Activated CD4-positive, alpha-beta T cell treated with anti-CD3 and anti-CD28 coated beads, Interleukin-2, amount 50 U/mL, for 16 hours (primary cell): ENCODE results near the gene FBXL16.

Source experiments
- DNase-seq: peaks from one replicate; pipeline ENCODE4 v3.0.0-alpha.2; 2020

FBXL16 gene

DNA sequence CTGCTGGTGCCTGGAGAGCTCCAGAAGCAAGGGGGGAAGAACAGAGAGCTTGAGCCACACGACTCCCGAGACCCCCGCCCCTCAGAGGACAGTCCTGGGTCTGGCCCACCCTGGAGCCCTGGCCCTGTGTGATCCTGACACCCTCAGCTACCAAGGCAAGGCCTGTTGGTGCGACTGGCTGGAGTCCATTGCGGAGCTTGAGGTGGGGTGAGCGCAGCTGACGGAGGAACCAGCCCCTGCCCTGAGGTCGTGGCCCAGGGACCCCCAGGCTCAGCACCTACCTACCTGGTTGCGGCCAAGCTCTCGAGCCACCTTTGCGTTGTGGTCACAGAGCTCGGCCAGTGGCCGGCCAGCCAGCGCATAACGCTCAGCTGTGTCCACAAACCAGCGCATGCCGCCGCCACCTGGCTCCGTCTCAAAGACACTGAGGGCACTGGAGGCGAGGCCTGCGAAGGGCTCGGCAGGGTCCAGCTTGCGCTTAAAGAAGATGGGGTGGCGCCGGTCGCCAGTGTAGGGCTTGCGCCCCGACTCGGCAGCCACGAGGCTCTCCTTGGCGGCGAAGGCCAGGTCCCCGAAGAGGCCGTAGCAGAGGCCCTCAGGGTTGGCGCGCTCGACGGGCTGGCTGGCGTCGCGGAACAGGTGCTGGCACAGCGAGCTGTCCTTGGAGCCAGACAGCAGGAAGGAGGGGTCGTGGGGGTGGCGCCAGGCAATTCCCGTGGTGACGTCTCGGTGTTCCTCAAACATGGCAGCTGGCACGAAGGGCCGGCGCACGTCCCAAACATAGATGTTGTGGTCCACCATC lies 18.9 kb downstream of the FBXL16 start:
- no peak for DNase-seq

DNA sequence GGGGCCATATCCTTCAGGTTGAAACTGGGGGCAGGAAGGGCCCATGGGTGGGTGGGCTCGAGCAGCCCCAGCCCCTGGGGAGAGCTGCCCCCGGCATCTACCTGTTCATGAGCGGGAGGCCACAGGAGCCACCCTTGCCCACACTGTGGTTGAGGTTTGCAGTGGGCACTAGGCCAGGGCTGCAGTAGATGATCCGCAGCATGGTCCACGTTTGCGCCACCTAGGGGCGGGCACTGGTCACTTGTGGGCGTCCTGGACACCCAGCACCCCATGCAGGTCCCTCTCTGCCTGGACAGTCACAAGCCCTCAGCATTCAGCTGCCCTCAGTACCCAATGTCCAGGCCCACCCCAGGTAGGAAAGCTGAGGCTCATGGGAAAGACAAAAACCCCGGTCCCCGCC lies 19.6 kb downstream of the FBXL16 start:
- DNase-seq = no peak

DNA sequence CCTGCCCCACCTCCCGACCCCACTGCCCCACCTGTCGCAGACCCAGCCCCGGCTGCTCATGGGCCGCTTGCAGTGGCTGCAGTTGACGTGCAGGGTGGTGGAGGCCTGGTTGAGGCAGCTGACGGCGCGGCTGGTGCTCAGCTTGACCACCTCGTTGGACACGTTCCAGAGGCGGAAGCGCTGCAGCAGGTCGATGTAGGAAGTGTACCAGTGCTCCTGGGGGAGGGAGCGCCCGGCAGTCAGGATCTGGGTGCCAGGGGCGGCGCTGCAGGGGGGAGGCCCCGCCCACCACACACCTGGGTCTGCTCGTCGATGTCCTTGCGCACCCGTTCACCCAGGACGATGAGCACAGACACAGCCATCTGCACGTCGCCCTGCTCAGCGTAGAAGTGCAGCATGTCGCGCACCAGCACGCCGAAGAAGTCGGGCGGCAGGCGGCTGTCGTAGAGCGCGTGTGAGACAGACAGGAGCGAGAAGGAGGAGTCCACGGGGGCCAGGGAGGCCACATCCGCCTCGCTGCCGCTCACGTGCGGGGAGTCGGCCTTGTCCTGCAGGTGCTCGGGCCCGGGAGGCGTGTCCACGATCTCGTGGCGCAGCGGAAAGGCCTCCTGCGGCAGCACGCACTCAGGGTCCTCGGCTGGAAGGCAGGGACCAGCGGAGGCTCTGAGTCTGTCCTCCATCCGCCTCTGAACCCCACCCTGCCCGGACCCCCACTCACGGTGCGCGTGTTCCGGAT lies 20.5 kb downstream of the FBXL16 start:
- DNase-seq = no peak

DNA sequence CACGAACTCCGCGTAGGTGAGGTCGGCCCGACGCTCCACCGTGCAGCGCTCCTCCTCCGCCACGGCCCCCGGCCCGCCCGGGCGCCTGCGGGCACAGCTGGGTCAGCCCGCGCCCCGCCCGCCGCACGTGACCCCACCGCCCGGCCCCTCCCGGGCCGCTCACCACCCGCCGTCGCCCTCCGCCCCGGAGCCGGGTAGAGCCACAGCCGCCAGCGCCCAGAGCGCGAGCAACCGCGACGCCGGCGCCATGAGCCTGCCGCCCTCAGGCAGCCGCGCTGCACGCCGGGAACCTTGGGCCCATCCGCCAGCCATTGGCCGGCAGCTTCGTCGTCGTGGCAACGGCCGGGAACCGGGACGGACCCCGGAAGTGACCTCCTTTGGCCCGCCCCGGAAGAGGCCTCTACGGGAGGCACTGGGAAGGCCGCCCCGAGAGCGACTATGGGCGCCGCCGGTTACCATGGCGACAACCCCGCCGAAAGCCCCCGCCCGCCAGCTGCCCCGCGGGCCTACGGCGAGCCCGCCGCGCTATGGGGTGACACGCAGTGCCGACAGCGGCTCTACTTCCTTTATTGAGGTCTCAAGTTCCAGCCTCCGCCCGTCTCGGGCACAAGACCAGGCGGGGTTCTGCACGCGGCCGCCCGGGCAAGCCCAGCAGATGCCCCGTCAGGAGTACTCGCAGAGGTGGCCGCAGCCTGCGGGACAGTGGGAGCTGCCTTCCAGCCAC lies 21.4 kb downstream of the FBXL16 start, which contains the start of gene JMJD8:
Gene JMJD8 (minus strand): TSS at position 264 of the 724 bp plus-strand sequence. CDS start 15 bp downstream, at position 249.
- DNase-seq = peak; percentile 98

DNA sequence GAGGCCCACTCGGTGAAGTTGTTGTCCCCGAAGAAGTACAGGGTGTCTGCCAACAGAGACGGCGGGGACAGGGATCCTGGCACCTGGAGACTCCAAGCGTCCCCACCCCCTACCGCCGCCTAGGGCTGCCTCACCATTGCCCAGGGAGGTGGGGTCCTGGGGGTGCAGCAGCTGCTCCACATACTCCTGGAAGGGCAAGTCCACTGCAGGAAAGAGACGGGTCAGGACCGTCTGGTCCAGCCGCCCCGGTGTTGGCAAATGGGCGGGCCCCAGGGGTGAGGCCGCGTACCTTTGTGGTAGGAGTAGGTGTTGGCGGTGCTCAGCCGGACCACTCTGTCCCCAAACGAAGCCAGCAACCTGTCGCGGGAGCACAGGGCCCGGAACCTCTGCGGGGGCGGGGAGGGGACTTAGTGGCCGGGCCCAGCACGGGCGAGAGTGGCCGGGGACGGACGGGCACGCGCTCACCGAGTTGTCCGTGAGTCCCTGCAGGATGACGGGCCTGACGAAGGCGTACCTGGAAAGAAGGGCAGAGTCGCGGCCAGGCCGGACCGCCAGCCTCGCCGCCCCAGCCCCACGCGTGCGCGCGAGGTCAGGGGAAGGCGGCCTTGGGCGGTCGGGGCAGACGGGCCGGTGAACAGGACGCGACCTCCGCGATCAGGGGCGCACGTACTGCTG lies 22.1 kb downstream of the FBXL16 start:
- DNase-seq = no peak

DNA sequence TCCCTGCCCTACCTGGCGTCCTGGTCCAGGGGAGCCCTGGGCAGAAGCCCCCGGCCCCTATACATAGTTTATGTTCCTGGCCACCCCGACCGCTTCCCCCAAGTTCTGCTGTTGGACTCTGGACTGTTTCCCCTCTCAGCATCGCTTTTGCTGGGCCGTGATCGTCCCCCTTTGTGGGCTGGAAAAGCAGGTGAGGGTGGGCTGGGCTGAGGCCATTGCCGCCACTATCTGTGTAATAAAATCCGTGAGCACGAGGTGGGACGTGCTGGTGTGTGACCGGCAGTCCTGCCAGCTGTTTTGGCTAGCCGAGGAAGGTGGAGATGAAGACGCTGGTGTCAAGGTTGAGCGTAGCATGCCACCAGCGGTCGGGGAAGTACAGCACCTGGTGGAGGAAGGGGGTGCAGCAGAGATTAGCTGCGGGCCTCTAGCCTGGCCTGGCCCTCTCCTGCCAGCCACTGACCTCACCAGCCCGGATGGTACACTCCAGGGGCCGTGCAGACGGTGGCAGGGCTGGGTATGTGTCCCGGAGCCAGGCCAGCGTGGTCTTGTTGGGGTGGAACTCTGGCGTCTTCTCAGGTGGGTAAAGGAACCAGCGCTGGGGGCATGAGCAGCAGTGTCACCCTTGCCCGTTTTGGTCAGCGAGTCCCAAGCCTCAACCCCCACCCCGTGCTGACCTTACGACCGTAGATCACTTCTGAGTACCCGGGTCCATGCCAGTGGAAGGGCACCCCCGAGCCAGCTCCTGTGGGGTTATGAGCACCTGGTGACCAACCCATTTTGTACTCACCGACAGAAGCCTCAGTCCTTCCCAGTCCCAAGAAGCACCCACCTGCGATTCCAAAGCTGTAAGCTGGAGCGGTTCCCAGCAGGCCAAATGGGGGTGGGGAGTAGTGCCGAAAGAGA lies 22.9 kb downstream of the FBXL16 start:
- no peak for DNase-seq

DNA sequence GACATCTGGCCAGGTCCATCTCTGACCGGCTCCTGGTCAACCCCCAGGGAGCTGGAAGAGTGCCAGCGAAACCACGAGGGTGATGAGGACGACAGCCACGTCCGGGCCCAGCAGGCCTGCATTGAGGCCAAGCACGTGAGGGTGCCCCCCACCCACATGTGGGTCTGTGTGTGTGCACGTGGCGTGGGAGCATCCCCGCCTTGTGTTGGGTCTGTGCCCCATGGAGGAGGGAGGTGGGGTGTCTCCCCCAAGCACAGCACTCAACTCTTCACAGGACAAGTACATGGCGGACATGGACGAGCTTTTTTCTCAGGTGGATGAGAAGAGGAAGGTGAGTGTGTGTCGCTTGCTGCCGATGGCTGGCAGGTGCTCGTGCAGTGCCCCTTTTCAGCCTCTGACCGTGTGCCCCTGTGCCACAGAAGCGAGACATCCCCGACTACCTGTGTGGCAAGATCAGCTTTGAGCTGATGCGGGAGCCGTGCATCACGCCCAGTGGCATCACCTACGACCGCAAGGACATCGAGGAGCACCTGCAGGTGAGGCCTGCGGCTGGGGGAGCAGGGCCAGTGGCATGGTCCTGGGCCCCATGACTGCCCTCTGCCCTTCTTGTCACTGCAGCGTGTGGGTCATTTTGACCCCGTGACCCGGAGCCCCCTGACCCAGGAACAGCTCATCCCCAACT lies 23.7 kb downstream of the FBXL16 start:
- DNase-seq = no peak

DNA sequence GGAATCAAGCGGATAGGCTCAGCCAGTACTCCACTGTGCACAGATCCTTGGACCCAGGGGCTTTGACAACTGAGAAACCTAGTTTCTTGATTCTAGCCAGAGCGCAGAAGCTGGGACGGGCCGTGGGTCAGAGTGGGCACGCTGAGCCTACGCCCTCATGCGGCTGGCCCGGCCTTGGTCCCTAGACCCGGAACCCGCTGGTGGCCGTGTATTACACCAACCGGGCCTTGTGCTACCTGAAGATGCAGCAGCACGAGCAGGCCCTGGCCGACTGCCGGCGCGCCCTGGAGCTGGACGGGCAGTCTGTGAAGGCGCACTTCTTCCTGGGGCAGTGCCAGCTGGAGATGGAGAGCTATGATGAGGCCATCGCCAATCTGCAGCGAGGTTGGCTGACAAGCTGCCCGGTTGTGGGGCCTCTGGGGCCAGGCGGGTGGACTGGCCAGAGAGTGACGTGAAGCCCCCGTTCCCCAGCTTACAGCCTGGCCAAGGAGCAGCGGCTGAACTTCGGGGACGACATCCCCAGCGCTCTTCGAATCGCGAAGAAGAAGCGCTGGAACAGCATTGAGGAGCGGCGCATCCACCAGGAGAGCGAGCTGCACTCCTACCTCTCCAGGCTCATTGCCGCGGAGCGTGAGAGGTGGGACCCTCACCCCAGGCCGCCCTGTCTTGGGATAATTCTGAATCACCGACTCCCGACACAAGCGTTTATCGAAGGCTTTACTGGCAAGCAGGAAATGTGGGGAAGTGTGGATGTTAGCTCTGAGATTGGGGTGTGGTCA lies 24.4 kb downstream of the FBXL16 start:
- peak; percentile 29 for DNase-seq

DNA sequence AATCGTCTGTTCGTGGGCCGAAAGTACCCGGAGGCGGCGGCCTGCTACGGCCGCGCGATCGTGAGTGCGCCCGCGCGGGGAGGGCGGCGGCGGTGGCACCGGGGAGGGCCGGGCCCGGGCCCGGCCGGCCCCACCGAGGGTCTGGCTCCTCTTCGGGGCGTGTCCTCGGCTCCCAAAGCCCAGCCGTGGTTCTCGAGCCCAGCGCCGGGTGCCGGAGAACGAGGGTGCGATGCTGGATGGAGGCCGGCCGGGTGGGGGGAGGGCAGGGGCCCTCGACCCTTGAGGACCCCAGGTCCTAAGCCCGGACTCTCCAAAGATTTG lies 25.0 kb downstream of the FBXL16 start:
- DNase-seq = no peak

DNA sequence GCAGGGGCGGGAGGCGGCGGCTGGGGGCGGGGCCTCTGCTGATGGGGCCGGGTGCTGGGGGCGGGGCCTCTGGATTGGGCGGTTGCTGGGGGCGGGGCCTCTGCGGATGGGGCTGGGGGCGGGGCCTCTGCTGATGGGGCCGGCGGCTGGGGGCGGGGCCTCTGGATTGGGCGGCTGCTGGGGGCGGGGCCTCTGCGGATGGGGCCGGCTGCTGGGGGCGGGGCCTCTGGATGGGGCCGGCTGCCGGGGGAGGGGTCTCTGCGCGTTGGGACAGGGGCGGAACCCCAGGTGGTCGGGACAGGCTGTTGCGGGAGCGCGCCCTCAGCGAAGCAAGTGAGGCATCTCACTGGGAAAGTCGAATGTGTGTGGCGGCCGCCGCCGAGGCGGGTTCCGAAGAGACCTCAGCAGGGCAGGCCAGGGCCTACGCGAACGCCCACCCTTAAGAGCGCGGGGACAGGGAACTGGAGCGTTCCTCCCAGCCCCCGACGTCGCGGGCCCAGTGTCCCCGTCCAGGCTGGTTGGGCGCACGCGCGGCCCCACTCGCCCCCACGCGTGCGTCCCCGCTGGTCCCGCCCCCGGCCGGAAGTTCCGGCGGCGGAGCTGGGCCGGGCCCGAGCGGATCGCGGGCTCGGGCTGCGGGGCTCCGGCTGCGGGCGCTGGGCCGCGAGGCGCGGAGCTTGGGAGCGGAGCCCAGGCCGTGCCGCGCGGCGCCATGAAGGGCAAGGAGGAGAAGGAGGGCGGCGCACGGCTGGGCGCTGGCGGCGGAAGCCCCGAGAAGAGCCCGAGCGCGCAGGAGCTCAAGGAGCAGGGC lies 25.6 kb downstream of the FBXL16 start, which contains the start of gene STUB1:
Gene STUB1 (plus strand): TSS at position 597 of the 811 bp plus-strand sequence. CDS start 116 bp downstream, at position 713.
- DNase-seq = peak; percentile 92

DNA sequence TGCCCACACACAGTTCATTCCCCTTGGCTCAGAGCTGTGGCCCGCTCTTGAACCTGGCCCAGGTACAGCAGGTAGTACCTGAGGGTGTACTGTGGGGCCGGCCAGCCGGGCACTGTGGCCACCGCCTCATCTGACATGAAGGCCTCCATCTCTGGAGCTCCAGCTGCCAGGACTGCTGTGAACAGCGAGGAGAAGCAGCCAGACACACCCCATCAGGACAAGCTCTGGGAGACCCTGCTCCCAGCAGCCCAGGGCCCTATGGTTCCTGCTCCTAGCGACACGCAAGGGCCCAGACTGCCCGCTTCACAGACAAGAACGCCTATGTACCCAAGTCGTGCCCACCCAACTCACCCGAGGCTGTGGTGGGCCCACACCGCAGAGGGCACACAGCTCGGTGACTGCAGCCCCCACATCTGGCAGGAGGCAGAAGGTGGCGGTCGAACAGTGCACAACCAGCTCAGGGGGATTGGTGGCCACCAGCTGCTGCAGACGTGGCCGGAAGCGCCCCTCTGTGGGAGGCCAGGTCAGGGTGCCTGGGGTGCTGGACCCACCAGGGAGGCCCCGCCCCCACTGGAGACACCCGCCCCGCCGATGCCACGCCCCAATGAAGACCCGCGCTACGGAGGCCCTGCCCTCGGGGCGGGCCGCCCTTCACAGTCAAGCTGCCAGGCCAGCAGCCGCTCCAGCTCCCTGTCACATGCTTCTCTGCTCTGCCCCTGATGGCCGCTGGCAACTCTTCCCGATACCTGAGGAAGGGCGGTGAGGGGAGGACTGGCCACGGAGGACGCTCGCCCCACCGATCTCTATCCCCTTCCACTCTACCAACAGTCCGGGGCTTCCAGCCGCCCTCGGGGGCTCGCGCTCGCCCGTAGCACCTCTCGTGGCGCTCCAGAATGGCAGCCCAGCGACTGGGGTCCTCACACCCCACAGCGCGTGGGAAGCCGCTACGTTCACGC lies 26.5 kb downstream of the FBXL16 start:
- peak; percentile 65 for DNase-seq

DNA sequence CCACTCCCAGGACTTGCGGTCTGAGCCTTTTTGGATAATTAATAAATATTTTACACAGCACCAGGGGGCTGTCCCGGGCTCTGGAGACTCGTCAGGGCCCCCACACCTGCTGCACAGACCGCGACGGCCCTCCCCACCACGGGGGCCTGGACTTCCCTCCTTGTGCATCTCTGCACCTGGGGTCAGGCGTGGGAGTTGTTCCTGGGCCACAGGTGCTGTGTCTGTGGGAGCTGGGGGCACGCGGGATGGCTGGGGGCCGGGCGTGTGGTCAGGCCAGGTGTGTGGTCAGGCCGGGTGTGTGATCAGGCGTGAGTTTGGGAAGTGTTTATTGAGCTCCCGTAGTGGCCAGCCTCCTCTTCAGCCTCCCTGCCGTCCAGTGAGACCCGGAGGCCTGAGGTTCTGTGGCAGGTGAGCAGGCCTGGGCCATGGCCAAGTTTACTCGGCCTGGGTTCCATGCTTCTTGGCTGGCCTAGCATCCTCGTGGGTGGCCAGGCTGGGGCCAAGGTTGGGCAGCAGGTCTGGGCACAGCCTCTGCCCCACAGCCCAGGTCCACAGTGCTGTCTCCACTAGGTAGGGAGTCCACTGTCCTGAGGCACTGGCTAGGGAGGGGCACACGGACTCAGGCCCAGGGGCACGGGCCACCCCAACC lies 27.3 kb downstream of the FBXL16 start:
- DNase-seq = no peak

DNA sequence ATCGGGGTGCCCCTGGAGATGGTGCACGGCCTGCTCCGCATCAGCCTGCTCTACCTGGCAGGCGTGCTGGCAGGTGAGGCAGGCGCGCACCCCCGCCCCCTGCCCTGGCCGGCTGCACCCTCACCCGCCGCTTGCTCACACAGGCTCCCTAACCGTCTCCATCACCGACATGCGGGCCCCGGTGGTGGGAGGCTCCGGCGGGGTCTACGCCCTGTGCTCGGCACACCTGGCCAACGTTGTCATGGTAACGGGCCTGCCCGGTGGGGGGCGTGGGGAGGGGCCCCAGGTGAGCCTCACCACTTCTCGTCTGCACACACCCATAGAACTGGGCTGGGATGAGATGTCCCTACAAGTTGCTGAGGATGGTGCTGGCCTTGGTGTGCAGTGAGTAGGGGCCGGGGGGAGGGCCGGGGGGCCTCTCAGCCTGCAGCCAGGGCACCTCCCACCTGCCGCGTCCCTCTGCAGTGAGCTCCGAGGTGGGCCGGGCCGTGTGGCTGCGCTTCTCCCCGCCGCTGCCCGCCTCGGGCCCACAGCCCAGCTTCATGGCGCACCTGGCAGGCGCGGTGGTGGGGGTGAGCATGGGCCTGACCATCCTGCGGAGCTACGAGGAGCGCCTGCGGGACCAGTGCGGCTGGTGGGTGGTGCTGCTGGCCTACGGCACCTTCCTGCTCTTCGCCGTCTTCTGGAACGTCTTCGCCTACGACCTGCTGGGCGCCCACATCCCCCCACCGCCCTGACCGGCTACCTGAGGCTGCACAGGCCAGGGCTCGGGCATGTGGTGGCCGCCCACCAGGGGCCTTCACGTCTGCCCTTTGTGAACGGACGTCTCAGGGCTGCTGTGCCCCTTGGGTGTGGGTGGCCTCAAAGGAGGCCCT lies 28.0 kb downstream of the FBXL16 start:
- DNase-seq = no peak

DNA sequence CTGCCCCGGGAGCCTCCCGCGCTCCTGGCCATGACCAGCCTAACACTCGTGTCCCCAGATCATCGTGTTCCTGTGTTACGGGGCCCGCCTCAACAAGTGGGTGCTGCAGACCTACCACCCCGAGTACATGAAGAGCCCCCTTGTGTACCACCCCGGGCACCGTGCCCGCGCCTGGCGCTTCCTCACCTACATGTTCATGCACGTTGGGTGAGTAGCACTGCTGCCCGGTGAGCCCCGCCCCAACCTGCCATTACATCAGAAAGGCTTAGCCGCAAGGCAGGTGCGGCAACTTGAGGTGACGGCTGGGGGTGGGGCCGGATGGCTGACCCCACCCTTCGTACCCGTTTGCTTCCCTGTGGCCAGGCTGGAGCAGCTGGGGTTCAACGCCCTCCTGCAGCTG lies 28.7 kb downstream of the FBXL16 start:
- no peak for DNase-seq

DNA sequence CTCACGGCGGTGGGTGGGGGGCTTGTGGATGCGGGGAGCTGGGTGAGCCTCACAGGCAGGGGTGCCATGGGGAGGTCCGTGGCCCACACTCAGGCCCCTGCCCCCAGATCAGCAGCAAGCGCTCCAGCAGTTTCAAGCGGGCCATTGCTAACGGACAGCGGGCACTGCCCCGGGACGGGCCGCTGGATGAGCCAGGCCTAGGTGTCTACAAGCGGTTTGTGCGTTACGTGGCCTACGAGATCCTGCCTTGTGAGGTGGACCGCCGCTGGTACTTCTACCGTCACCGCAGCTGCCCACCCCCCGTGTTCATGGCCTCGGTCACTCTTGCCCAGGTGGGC lies 29.1 kb downstream of the FBXL16 start:
- no peak for DNase-seq

DNA sequence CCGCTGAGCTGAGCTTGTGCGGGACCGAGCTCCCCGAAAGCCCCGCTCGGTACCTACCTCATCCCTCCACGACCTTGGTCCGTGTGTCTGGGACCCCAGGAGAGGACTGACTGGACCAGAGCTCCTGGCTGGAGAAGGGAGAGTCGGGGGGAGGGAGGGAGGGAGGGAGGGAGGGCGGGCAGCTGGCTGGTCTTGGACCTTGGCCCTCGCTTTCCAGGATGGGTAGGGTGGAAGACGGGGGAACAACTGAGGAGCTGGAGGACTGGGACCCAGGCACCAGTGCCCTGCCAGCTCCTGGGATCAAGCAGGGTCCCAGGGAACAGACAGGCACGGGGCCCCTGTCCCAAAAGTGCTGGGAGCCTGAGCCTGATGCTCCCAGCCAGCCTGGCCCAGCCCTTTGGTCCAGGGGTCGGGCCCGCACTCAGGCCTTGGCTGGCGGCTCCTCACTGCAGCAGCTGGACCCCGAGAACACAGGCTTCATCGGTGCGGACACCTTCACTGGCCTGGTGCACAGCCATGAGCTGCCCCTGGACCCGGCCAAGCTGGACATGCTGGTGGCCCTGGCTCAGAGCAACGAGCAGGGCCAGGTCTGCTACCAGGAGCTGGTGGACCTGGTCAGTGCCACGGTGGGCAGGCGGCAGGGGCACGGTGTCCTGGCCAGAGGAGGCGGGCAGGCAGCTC lies 29.6 kb downstream of the FBXL16 start:
- DNase-seq = no peak
